GM13977 (cell line): ENCODE measurements around the gene ISCU.

Experiments used
- DNase-seq: peaks from one replicate; pipeline ENCODE4 v3.0.0; 2012; ENCODE audit warnings: low spot score
- CTCF ChIP-seq: IDR thresholded peaks from 2 replicates; pipeline ENCODE4 v1.5.1; 2012; ENCODE audit warnings: mild to moderate bottlenecking, control low read depth; ENCODE audit not compliant: insufficient read depth; ENCODE audit errors: extremely low read depth, missing control alignments
- in situ Hi-C: fragments of 300-500 bp; cut with MboI; formaldehyde crosslinking; loops from one replicate; pipeline ENCODE4 v1.12.0; 2022; ENCODE audit warnings: low sequenced_read_pairs, low pct_unique_long_range_greater_than_20kb, mixed read lengths, inconsistent platforms; ENCODE audit not compliant: unreplicated experiment

ISCU gene

GRCh38 chr12:108607981-108608600 lies 45.7 kb downstream of the ISCU start:
- no peak for TF ChIP-seq CTCF
- DNase-seq: no peak
- in situ Hi-C loops: no loop called here

DNA sequence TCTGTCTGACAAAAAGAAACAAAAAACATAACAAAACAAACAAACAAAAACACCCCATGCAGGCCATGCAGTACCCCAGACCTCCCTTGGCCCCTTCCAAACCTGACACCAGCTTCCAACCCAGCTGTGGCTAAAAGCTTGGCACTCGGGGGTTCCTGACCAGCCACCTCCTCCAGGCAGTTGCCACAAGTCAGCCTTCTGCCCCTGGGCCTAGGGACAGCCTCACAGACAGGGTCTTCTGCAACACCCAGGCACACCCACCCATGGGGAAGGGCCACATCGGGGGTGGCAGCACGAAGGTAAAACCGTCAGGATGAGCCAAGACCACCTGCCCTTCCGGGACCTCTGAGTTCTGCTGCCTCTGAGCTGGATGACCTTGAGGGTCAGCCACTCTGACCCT lies 46.2 kb downstream of the ISCU start:
- in situ Hi-C loops: no loop called here
- TF ChIP-seq CTCF: no peak
- DNase-seq: no peak

- no peak for DNase-seq
- in situ Hi-C loops: no loop called here
- no peak for TF ChIP-seq CTCF
Observed at GRCh38 chr12:108609537-108610335, 47.3 kb downstream of the ISCU start.

- in situ Hi-C loops: no loop called here
- no peak for TF ChIP-seq CTCF
- DNase-seq: no peak
Observed at GRCh38 chr12:108610336-108610815, 48.0 kb downstream of the ISCU start.

DNA sequence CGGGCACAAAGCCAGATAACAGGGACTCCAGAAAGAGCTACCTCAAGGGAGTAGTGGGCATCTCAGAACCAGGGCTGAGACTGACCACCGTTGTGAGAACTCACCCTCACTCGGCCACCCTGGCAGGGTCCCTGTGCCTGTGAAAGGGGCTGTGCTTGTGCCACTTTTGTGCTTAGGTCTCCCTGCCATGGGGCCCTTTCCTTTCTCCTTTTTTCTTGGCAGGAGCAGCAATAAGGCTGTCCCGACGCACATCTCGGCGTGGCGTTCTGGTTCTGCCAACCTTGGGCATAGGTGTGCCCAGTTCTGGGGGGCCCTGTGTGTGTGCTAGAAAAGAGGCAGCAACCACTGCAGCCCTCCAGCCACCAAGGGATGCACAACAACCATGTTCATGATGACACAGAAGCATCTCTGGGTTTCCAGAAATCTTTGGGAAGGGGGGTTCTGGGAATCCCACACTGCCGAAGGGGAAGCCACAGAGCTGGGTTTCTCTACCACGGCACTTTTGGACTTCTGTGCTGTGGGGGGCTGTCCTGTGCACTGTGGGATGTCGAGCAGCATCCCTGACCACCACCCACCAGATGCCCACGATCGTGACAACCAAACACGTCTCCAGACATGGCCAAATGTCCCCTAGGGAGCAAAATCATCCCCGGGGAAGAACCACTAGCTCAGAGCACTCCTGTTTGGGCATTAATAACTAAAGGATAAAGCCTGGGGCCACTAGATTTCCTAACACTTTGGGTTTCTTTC lies 48.6 kb downstream of the ISCU start:
- no peak for DNase-seq
- TF ChIP-seq CTCF: no peak
- in situ Hi-C loops: no loop called here

DNA sequence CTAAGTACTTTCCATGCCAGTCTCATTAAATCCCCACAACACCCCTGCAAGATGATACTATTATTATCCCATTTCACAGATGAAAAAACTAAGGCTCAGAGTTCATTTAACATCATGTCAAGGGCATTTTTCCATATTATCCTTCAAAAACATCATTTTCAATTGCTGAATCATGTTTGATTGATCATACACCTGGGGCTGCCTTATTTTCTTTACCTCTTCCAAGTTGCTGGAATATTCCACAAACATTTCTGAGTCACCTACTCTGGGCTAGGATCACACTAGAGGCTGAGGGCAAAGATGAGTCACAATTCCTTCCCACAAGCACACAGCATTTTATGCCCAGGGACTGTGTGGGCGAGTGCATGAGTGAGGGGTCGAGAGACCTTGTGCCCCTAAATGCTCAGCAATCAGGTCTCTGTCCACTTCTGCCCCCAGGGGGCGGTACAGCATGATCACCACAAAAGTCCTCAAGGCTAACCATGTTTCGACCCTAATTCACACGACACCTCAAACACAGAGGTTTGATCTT lies 49.6 kb downstream of the ISCU start:
- peak; percentile 46 for TF ChIP-seq CTCF
- DNase-seq: no peak
- in situ Hi-C loops: no loop called here
